BE2C (cell line): ENCODE measurements around the gene PTPRA.
A peak's percentile ranks its signal among the peaks of the same experiment; 100 is the strongest.
"Not testable (repeated sequence)": the region's sequence is repeated elsewhere in the genome, so short reads cannot be mapped to it uniquely, and the experiment has no call there.

ENCODE experiments used
- DNase-seq: peaks from one replicate; pipeline ENCODE4 v3.0.0-alpha.2; 2020
- H3K27me3 ChIP-seq: fragments of 250-450 bp; sonication (Bioruptor Pico); 2 replicates; pipeline ENCODE4 v1.5.1; 2020; ENCODE audit warnings: mild to moderate bottlenecking
- H3K36me3 ChIP-seq: fragments of 250-450 bp; sonication (Bioruptor Pico); 2 replicates; pipeline ENCODE4 v1.5.1; 2020; ENCODE audit warnings: mild to moderate bottlenecking
- H3K4me1 ChIP-seq: fragments of 250-450 bp; sonication (Bioruptor Pico); 2 replicates; pipeline ENCODE4 v1.5.1; 2020
- H3K4me3 ChIP-seq: 2 replicates; pipeline ENCODE4 v1.5.1; 2011; ENCODE audit warnings: low read depth, low read length
- H3K9me3 ChIP-seq: fragments of 250-450 bp; sonication (Bioruptor Pico); 2 replicates; pipeline ENCODE4 v1.5.1; 2020
- TF ChIP-seq, protein P1 (sequence below): IDR thresholded peaks from 2 replicates; pipeline ENCODE4 v1.5.1; 2012; ENCODE audit warnings: mild to moderate bottlenecking, low read depth, low read length

PTPRA gene

DNA sequence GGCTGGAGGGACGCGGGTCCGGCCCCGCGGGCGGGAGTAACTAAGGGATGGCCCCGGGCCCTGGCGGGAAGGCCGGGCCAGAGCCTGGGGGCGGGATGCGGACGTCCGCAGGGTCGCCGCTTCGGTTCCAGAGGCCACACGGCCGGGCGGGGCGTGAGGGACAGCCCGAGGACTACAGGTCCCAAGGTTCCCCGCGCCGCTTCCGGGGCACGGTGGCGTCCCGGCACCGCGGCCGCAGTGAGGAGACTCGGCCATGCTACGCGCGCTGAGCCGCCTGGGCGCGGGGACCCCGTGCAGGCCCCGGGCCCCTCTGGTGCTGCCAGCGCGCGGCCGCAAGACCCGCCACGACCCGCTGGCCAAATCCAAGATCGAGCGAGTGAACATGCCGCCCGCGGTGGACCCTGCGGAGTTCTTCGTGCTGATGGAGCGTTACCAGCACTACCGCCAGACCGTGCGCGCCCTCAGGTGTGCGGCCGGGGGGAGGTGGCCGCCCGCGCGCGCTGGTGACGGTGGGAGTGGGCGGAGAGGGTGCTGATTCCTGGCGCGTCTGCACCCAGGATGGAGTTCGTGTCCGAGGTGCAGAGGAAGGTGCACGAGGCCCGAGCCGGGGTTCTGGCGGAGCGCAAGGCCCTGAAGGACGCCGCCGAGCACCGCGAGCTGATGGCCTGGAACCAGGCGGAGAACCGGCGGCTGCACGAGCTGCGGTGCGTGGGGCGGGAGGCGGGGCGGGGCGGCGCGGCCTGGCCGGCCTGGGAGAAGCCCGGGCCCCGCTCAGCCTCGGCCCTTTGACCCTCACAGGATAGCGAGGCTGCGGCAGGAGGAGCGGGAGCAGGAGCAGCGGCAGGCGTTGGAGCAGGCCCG lies 172.8 kb downstream of the PTPRA start, which contains the start of gene MRPS26:
MRPS26 (plus strand) TSS at position 237 of the 861 bp plus-strand sequence; CDS start at position 254, 17 bp downstream.
- peaks cover 4% of the 10 kb centered on the region for H3K36me3 ChIP-seq
- peak; percentile 85 for DNase-seq
- H3K4me1 ChIP-seq: no peaks in the 10 kb centered on the region
- no peaks in the 10 kb centered on the region for H3K9me3 ChIP-seq
- no peaks in the 10 kb centered on the region for H3K27me3 ChIP-seq
- TF ChIP-seq, protein P1, sequence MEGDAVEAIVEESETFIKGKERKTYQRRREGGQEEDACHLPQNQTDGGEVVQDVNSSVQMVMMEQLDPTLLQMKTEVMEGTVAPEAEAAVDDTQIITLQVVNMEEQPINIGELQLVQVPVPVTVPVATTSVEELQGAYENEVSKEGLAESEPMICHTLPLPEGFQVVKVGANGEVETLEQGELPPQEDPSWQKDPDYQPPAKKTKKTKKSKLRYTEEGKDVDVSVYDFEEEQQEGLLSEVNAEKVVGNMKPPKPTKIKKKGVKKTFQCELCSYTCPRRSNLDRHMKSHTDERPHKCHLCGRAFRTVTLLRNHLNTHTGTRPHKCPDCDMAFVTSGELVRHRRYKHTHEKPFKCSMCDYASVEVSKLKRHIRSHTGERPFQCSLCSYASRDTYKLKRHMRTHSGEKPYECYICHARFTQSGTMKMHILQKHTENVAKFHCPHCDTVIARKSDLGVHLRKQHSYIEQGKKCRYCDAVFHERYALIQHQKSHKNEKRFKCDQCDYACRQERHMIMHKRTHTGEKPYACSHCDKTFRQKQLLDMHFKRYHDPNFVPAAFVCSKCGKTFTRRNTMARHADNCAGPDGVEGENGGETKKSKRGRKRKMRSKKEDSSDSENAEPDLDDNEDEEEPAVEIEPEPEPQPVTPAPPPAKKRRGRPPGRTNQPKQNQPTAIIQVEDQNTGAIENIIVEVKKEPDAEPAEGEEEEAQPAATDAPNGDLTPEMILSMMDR: no peak
- H3K4me3 ChIP-seq: peak within 1 kb of the TSS; percentile 71

DNA sequence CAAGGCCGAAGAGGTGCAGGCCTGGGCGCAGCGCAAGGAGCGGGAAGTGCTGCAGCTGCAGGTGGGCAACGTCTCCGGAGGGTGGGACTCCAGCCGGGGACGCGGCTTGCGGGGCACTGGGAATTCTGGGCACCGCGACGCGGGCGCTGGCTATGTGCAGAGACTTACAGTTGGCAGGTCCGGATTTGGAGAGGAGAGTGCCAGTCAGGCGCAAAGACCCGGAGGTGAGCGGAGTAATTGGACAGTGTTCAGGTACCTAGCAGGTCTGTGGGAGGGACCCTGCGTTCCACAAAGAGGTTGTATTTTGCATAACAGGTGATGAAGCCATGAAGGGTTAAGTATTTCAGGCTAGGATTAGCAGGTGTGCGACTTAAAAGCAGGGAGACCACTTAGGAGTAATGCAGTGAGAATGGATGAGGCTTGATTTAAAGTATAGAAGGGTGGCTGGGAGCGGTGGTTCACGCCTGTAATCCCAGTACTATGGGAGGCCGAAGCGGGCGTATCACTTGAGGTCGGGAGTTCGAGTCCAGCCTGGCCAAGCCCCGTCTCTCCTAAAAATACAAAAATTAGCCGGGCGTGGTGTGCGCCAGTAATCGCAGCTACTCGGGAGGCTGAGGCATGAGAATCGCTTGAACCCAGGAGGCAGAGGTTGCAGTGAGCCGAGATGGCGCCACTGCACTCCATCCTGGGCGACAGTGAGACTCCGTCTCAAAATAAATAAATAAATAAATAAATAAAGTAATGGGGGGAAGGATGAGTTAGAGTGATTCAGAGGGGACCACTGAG lies 173.6 kb downstream of the PTPRA start:
- DNase-seq: no peak
- Histone ChIP-seq H3K9me3 (no peaks in the 10 kb centered on the region), H3K4me1 (no peaks in the 10 kb centered on the region), H3K36me3 (peaks cover 4% of the 10 kb centered on the region), H3K4me3 (peak overlapping the region; percentile 71), H3K27me3 (no peaks in the 10 kb centered on the region)
- TF ChIP-seq, protein P1: no peak

DNA sequence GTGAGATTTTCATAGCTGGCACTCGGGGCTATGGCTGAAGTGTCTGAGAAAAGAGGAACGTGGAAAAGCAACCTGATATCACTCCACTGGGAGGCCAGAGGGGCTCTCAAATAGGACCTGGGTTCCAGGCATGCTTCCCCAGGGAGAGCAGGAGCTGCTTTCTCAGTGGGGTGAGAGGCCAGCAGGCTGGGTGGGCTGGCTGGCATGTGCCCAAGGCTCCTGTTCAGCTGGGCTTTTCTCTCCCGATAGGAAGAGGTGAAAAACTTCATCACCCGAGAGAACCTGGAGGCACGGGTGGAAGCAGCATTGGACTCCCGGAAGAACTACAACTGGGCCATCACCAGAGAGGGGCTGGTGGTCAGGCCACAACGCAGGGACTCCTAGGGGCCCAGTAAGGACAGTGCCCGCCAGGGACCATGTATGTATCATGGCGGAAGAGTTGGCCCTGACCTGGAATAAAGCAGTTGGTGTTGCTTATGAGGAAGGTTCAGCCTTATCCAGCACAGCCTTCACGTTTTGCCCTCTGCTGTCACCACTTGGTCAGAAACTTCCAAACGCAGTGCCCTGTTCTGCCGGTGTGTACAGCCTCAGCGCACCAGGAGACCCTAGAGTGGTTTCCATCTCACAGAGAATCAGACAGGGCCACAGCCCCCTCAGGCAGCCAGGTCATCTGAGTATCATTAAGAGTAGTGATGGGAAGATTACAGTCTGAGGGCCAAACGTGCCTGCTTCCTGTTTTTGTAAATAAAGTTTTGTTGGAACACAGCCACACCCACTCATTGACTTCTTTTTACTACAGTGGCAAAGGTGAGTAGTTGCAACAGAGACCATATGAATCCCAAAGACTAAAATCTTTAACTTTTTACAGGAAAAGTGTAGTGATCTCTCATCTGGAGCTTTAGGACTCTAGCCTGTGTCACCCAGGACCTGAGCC lies 174.5 kb downstream of the PTPRA start:
- no peak for DNase-seq
- TF ChIP-seq, protein P1: no peak
- Histone ChIP-seq H3K36me3 (peaks cover 4% of the 10 kb centered on the region), H3K4me3 (no peak overlapping the region), H3K27me3 (no peaks in the 10 kb centered on the region), H3K9me3 (no peaks in the 10 kb centered on the region), H3K4me1 (no peaks in the 10 kb centered on the region)

DNA sequence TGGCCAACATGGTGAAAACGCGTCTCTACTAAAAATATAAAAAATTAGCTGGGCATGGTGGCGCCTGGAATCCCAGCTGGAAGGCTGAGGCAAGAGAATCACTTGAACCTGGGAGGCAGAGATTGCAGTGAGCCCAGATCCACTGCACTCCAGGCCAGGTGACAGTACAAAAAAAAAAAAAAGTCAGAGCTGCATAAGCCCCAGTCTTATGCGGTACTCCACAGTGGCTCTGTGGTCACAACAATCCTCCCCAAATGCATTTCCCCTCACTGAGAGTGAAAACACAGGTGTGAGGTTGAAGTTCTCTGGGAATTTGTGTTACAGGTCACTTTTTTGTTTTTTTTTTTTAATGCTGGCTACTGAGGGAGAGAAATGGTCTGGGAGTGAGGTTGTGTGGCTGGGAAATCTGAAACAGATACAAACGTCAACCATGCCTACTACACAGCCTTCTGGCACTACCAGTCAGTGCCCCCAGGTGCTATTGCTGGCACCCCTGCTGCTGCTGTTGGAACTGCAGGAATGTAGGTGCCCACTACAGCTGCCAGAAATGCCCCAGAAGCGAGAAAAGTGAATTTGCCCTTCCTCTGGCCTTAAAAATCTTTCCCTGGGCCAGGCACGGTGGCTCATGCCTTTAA lies 178.2 kb downstream of the PTPRA start:
- Histone ChIP-seq H3K4me1 (no peaks in the 10 kb centered on the region), H3K9me3 (no peaks in the 10 kb centered on the region), H3K36me3 (peaks cover 4% of the 10 kb centered on the region), H3K4me3 (no peak overlapping the region), H3K27me3 (no peaks in the 10 kb centered on the region)
- DNase-seq: no peak
- TF ChIP-seq, protein P1: no peak

DNA sequence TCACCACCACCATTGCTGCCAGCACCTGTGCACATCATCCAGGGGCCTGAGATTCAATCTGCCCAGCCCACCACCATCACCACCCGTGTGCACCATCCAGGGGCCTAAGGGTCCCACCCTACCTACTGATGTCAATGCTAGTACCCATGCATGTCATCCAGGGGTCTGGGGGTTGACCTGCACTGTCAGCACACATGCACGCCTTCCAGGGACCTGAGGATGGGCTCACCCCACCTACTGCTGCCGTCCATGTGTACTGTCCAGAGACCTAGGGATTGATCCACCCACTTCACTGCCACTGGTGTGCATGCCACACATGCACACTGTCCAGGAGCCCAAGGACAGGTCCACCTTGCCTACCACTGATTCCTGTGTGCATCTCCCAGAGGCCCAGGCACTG lies 186.2 kb downstream of the PTPRA start:
- Histone ChIP-seq H3K4me1 (no peaks in the 10 kb centered on the region), H3K9me3 (no peaks in the 10 kb centered on the region), H3K36me3 (no peaks in the 10 kb centered on the region), H3K27me3 (peaks cover 4% of the 10 kb centered on the region; the same call in 1 of the 2 replicates), H3K4me3 (no peak overlapping the region)
- no peak for DNase-seq
- TF ChIP-seq, protein P1: no peak

DNA sequence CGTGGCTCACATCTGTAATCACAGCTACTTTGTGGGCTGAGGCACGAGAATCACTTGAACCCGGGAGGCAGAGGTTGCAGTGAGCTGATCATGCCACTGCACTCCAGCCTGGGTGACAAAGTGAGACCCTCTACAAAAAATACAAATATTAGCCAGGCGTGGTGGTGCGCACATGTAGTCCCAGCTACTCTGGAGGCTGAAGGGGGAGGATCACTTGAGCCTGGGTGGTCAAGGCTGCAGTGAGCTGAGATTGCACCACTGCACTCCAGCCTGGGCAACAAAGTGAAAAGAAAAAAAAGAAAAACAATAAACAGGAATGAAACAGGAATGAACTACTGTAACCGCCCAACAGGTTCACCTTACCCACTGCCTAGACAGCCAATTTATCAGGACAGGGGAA lies 190.8 kb downstream of the PTPRA start:
- DNase-seq, H3K27me3 ChIP-seq, H3K36me3 ChIP-seq, H3K4me1 ChIP-seq, H3K4me3 ChIP-seq, H3K9me3 ChIP-seq: not testable (repeated sequence)
